A673 (cell line): ENCODE data around the gene ADGRG7. TPM values are rescaled to one million over a fixed set of nuclear protein-coding genes. Genes with fewer than 3 reads are reported as not detected.

Experiments used
- BruUV-seq: library from RNA; stranded (reverse); fragments of 400-500 nt; replicated peaks from 2 replicates; lab custom pipeline; 2021; lab: Mats Ljungman, UMichigan
- CTCF ChIA-PET: fragments of 300-600 bp; sonication (Branson Sonifier 250); formaldehyde crosslinking; loops from one replicate; lab custom pipeline; 2022; ENCODE audit warnings: antibody characterized with exemption; lab: Charles Lee
- POLR2A ChIA-PET: fragments of 300-600 bp; sonication (Branson Sonifier 250); formaldehyde crosslinking; loops from one replicate; lab custom pipeline; 2022; ENCODE audit warnings: antibody characterized with exemption; ENCODE audit not compliant: low non-redundant PET; lab: Charles Lee
- DNase-seq: peaks from one replicate; pipeline ENCODE4 v3.0.0-alpha.2; 2015; ENCODE audit warnings: low spot score
- H3K27ac ChIP-seq: fragments of 200-600 bp; sonication (generic); 2 replicates; pipeline ENCODE4 v1.5.1; 2016; ENCODE audit warnings: mixed run types, low read depth, mild to moderate bottlenecking, mixed read lengths, antibody characterized with exemption, low read length; ENCODE audit not compliant: poor library complexity, severe bottlenecking
- H3K27me3 ChIP-seq: fragments of 200-600 bp; sonication (generic); replicated peaks from 2 replicates; pipeline ENCODE4 v1.6.1; 2017; ENCODE audit warnings: mixed run types, low read depth, mild to moderate bottlenecking, mixed read lengths, antibody characterized with exemption, low read length; ENCODE audit not compliant: insufficient read depth, poor library complexity
- H3K36me3 ChIP-seq: fragments of 200-600 bp; sonication (generic); 2 replicates; pipeline ENCODE4 v1.6.1; 2016; ENCODE audit warnings: mixed run types, mild to moderate bottlenecking, mixed read lengths, antibody characterized with exemption, low read length; ENCODE audit not compliant: insufficient read depth, poor library complexity, severe bottlenecking
- H3K4me1 ChIP-seq: fragments of 200-600 bp; sonication (generic); 2 replicates; pipeline ENCODE4 v1.6.1; 2017; ENCODE audit warnings: mixed run types, mild to moderate bottlenecking, mixed read lengths, antibody characterized with exemption, low read length; ENCODE audit not compliant: insufficient read depth, poor library complexity, severe bottlenecking
- H3K4me3 ChIP-seq: fragments of 200-600 bp; sonication (generic); 2 replicates; pipeline ENCODE4 v1.5.1; 2016; ENCODE audit warnings: low read depth, mixed run types, mild to moderate bottlenecking, mixed read lengths, low read length; ENCODE audit not compliant: poor library complexity, severe bottlenecking
- H3K9me3 ChIP-seq: fragments of 200-600 bp; sonication (generic); 2 replicates; pipeline ENCODE4 v1.6.1; 2016; ENCODE audit warnings: mixed run types, low read depth, mild to moderate bottlenecking, mixed read lengths, antibody characterized with exemption, low read length; ENCODE audit not compliant: poor library complexity, severe bottlenecking
- CTCF ChIP-seq: fragments of 300-800, 200-600 bp; sonication (generic); conservative IDR thresholded peaks from 2 replicates; pipeline ENCODE4 v1.5.1; 2017; ENCODE audit warnings: low read depth, mild to moderate bottlenecking, antibody characterized with exemption, low read length, moderate library complexity, mixed read lengths
- EZH2 ChIP-seq: fragments of 200-600 bp; sonication (generic); IDR thresholded peaks from 2 replicates; pipeline ENCODE4 v1.6.1; 2017; ENCODE audit warnings: borderline replicate concordance, low read depth, mild to moderate bottlenecking, mixed read lengths, antibody characterized with exemption, low read length; ENCODE audit not compliant: poor library complexity, severe bottlenecking
- intact Hi-C: fragments of 100-400 bp; cut with micrococcal nuclease; formaldehyde crosslinking; loops from one replicate; pipeline ENCODE4 v1.10.0; 2022; ENCODE audit not compliant: unreplicated experiment
- total RNA-seq: library from RNA; stranded (reverse); gene quantifications from 2 replicates; pipeline ENCODE4 v1.2.3, GENCODE V29; 2021

The ADGRG7 gene
- total RNA-seq, 1 experiment from 2014 or later = 2.4 TPM

- no peak overlapping the region for H3K4me3 ChIP-seq
- H3K4me1 ChIP-seq = peaks cover 15% of the 10 kb centered on the region
- peaks cover 60% of the 10 kb centered on the region for H3K36me3 ChIP-seq
- intact Hi-C loops = no loop called here
- no peaks in the 10 kb centered on the region for H3K9me3 ChIP-seq
- no peak overlapping the region for H3K27ac ChIP-seq
- no peak for DNase-seq
- ChIA-PET CTCF (no interaction called here), POLR2A (no interaction called here)
- TF ChIP-seq EZH2 = no peak
- TF ChIP-seq CTCF = no peak
- no peaks in the 10 kb centered on the region for H3K27me3 ChIP-seq
- no TSS peak for BruUV-seq
These were observed 111.0 kb downstream of the ADGRG7 start for GRCh38 chr3:100720426-100720825.

GRCh38 chr3:100725935-100726513 lies 116.6 kb downstream of the ADGRG7 start:
- POLR2A ChIA-PET = interaction anchor here (0.6 kb wide), 1 partner anchor 15 kb away, joined by 4 read pairs; no protein-coding TSS in a partner anchor
- no peak for DNase-seq
- Histone ChIP-seq H3K27ac (no peak overlapping the region), H3K4me3 (no peak overlapping the region), H3K36me3 (peaks cover 75% of the 10 kb centered on the region), H3K4me1 (no peaks in the 10 kb centered on the region), H3K27me3 (no peaks in the 10 kb centered on the region), H3K9me3 (no peaks in the 10 kb centered on the region)
- TF ChIP-seq EZH2 (no peak), CTCF (no peak)
- intact Hi-C loops = loop anchor here (5.0 kb wide), 1 partner anchor 124 kb away; no protein-coding TSS in a partner anchor
- BruUV-seq = no TSS peak
- CTCF ChIA-PET = no interaction called here

GRCh38 chr3:100726706-100727105 lies 117.3 kb downstream of the ADGRG7 start:
- H3K27ac ChIP-seq = no peak overlapping the region
- no peak overlapping the region for H3K4me3 ChIP-seq
- no peaks in the 10 kb centered on the region for H3K4me1 ChIP-seq
- TF ChIP-seq EZH2 (no peak), CTCF (no peak)
- intact Hi-C loops = loop anchor here (5.0 kb wide), 1 partner anchor 124 kb away; no protein-coding TSS in a partner anchor
- POLR2A ChIA-PET = no interaction called here
- BruUV-seq = no TSS peak
- CTCF ChIA-PET = no interaction called here
- DNase-seq = no peak
- no peaks in the 10 kb centered on the region for H3K9me3 ChIP-seq
- peaks cover 74% of the 10 kb centered on the region for H3K36me3 ChIP-seq
- H3K27me3 ChIP-seq = no peaks in the 10 kb centered on the region
